ENCODE measurements around the gene DICER1.

DICER1 gene

DNA sequence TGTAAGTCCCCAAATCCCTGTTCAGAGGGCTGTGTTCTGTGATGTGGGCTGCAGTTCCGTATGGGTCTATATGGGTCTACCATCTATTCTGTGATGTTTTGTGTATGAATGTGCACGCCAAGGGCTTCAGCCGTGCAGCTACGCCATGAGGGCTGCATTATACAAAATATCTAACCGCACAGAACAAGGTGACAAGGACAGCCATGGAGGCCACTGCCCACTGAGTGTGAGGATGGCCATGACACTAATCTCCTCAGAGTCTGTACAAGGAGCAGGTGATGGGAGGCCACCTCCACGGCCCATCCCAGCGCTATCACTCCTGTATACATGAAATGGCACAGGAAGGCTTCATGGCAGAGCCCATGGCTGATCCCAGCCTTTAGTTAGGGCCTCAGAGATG lies 102.0 kb downstream of the DICER1 start:
- no peak for DNase-seq

DNA sequence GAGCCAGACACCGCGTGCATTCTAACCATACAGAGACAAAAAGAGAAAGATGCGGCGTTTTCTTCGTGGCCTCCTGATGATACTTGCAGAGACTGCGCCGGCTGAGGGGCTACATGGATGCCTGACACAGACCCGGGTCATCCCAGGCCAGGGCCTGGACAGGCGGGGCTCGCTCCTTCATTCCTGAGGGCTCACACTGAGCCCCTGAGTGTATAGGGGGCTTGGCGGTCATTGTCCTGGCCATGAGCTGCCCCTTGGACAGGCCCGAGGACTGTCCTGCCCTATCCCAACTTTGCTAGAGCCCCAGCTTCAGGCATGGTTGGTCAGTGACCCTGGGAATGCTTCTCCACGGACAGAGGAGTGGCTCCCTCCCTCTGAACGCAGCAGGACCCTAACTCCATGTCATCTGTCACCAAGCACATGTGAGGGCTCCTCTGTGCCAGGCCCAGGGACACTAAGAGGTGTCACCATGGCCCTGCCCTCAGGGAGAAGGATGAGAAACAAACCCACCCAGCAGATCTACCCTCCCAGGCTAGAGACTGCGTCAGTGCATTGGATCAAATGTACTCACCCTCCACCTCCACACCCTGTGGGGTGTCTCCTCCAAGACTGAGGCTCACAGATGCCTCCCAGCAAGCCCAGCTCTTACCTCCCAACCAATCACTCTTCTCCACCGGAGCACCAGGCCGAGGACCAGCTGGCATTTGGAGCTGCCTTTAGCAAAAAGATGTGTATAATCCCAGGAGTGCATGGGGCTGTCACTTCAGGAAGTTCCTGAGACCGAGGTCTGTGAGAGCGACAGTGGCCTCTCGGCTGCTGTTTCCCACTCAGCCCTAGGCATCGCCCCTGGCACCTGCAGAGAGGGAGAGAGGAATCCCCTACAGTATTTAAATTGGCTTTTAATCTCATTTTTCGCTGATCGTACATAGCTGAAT lies 102.7 kb downstream of the DICER1 start:
- DNase-seq: no peak

DNA sequence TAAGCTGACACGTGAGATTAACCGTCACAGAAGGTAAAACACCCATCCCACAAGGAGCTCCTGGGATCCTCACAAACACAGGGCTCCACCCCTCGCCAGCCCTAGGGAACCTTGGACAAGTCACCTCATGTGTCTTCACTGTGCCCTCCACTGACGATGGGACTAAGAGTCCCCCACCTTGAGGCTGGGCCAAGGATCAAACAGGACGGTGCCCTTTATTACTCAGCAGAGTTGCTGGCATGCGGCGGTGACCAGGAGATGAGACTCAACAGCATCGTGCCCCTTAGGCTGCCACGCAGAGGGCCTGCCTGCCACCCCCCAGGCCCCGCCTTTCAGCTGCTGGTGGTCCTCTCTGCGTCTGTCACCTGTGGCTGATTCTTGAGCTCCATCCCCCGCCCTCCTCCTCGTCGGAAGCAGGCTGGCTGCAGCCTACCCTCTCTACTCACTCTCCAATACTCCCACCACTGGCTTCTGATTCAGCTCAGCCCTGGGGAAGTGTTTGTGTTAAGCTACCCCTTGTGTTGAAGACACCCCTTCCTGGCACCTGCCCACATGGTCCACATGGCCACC lies 105.2 kb downstream of the DICER1 start:
- DNase-seq: no peak

DNA sequence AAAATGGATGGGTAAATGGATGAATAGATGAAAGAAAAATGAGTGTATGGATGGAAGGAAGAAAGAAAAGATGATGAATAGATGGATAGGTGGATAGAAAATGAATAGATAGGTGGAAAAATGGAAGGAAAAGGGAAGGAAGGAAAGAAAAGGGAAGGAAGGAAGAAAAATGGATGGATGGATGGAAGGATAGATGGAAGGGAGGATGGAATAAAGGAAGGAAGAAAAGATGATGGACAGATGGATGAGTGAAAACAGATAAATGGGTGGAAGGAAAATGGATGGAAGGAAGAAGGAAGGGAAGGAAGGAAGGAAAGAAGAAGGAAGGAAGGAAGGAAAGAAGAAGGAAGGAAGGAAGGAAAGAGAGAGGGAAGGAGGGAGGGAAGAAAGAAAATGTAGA lies 107.4 kb downstream of the DICER1 start:
- no peak for DNase-seq

DNA sequence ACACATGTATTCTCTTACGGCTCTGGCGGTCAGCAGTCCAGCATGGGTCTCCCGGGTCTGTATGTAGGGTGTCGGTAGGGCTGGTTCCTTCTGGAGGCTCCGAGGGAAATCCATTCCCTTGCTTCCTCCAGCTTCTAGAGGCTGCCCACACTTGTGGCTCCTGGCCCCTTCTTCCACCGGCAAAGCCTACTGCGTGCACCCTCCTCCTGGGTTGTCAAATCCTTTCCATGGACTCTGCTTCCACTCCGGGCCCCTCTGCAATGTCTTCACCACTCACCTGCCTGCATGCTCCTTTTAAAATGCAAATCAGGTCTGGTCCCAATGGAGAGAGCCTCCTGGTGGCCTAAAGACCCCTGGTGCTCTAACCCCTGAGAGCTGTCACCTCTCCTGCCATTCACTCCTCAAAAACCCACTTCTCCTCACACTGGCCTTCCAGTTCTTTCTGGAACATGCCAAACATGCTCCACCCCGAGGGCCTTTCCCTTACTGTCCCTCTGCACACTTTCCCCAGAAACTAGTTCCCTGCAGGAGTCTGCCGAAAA lies 108.5 kb downstream of the DICER1 start:
- DNase-seq: no peak

DNA sequence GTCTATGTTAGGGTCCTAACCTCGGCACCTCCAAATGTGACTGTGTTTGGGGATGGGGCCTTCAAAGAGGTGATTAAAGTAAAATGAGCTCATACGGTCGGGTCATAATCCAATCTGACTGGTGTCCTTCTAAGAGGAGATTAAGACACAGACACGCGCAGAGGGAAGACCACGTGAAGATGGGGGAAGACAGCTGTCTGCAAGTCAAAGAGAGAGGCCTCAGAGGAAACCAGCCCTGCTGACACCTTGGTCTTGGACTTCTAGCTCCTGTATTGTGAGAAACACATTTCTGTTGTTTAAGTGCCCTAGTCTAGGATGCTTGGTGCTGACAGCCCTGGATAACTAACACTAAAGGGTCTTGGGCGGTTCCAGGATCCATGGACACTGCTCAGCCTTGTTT lies 109.6 kb downstream of the DICER1 start:
- DNase-seq: no peak

DNA sequence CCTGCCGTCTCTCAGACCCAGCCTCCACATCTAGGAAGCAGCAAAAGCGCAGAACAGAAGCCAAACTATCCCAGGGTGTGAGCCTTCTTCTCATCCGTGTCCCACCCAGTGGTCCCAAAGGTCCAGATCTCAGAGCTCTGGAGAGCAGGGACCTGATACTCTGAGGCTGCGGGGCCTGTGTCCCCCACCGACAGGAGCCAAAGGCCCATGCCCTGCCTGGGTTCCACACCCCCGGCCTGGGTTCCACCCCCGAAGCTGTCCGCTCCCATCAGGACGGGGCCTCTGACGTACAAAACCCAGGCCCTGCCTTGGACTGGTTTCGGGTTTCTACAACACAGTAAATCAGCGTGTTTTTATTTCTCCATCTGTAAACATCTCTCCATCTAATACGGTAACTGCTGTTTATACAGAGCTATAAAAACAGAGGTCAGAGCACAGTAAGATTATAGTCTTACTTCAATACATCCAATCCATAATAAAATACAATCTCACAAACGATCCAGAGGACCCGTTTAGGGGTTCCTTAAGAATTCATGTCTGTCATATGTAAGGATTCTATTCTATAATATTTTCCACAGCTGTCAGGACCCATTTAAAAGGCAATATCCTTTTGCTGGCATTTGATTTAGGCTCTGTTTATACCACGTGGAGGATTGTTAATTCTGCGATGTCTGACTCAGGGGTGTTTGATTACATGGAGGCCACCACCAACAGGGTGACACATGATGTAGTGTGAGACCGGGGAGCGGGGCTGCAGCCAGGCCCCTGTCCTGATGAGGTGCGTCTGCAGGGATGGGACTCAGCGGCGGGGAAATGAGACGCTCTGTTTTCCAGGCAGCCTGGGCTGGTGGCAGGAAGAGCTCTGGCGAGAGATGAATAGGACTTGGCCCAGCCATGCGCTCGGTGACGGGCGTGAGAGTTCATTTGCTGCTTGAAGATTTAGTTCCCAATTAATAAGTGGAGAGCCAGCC lies 110.3 kb downstream of the DICER1 start:
- no peak for DNase-seq

DNA sequence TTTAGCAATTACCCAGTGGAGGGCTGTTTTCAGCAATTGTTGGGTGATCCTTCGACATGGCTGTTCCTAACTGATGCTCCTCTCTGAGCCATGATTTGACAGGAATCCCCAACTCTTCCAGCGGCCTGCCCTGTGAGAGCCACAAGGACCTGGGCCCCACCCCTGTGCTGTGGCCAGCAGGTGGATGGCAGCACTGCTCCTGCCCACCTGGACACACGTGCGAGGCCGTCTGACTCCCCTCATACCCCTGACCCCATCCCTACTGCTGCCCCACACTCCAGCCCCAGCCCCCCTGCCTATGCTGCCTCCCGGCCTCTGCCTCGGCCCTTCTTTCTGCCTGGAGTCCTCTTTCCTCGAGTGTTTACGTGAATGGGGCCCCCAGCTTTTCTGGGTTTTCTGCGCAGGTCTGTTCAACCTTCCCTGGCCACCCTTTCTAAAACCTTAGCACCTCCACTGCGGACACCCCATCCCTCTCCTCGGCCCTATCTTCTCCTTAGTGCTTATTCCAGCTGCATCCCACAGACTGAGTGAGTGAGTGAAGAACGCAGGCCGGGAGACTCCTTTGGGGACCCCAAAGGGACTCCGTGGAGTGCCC lies 111.4 kb downstream of the DICER1 start:
- no peak for DNase-seq

- DNase-seq: no peak
Measured at GRCh38 chr14:95045106-95045701, 112.1 kb downstream of the DICER1 start.

GRCh38 chr14:95044463-95045105 lies 112.7 kb downstream of the DICER1 start:
- DNase-seq: no peak

DNA sequence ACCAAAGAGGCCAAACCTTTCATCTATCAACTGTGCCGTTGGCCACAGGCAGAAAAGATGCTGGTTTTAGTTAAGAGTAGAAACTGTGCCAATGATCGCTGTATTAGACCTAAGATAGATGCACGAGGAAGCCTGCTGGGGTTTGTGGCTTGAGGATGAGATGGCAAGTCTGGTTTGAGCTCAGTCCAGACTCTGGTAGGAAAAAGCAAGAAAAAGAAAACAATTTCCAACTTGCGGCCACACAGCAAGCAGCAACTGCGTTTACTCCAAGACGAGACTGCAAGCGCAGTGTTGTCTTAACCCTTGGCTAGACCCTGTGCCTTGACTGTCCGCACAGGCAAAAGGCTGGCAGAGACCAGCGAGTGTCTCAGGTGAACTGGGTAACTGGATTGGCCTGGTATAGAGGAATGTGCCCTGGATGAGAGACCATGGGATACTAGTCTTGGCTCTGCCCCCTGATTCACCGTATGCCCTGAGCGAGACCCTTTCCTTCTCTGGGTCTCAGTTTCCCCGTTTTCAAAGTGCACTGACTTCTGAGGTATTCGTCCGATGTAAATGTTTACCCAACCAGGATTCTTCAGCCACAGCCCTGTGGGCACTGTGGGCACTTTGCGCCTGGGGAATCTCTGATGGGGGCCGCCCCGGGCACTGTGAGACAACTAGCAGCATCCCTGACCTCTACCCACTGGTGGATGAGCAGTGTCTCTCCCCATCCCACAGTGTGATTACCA lies 113.4 kb downstream of the DICER1 start:
- DNase-seq: no peak

DNA sequence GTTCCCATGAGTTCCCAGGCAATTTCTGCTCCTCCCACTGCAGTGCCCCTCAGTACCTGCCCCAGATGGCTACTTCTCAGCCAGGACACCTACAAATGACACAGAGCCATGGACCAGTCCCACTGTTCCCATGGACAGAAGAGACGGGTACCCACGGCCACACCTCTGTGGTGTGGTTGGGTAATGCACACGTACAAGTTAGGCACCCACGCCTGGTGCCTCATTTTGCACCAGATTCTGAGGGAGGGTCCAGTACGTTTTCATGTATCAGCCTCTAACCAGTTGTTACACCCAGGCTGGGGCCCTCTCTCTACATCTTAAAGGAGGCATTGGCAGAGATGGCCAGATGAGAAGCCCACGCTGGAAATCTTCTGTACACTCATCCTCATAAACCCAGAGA lies 114.0 kb downstream of the DICER1 start:
- DNase-seq: no peak

- no peak for DNase-seq
Measured at GRCh38 chr14:95041477-95042020, 115.8 kb downstream of the DICER1 start.

- no peak for DNase-seq
Measured at GRCh38 chr14:95040708-95041476, 116.4 kb downstream of the DICER1 start.

GRCh38 chr14:95039993-95040348 lies 117.4 kb downstream of the DICER1 start:
- DNase-seq: no peak

- DNase-seq: no peak
Measured at GRCh38 chr14:95039259-95039992, 117.9 kb downstream of the DICER1 start.

DNA sequence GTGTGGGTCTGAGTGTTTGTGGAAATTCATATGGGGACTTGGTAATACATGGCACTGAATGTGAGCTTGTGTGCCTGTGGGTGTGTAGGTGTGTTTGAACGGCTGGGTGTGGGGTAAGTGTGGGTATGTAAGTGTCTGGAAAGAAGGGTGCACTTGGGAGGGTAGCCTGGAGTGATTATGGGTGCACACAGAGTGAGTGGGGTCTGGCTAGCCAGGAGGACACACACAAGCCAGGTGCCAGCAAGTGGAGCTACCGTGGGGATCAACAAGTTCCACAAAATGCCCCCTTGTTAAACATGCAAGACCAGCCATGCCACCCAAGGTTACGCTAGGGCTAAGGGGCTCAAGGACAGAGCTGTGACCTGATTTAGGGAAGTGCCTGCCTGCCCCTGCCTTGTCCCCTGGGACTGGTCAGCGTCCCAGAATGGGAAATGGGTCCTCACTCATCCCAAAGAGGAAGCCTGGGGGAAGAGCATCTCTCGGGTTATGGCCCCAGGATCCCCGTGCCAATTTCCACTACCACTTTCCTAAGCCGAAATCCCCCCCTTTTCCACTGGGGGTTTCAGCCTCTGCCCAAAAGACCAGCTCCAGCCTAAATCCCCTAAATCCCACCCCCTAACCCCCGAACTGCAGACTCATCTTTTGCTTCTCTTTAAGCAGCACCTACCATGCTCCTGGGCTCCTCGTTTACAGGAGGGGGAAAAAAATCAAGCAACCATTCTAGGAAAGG lies 118.6 kb downstream of the DICER1 start:
- DNase-seq: no peak

DNA sequence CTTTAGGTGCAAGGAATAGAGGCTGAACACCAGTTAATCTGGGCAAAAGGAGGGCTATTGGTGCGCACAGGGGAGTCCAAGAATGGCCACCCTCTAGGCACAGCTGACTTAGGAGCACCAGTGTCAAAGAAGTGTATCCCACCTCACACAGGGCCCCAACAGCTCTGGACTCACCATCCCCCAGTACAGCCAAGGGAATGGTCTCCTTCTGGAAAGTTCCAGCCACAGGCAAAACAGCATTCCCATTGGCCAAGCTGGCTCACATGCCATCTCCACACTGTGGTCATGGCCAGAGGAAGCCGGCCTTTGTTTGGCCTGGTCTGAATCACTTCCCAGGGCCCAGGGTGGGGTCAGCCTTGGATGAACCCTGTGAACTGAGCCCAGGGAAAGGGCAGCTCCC lies 120.1 kb downstream of the DICER1 start:
- no peak for DNase-seq

All from stimulated activated naive CD4-positive, alpha-beta T cell (primary cell).